Astrocyte (in vitro differentiated cells and primary cell): ENCODE results near the gene RDM1.

Source experiments
- CTCF ChIP-seq: IDR thresholded peaks from 2 replicates; pipeline ENCODE4 v1.5.1; 2011; ENCODE audit warnings: low read depth, mild to moderate bottlenecking, inconsistent platforms, low read length, moderate library complexity; ENCODE audit not compliant: insufficient read depth
- EZH2 ChIP-seq: IDR thresholded peaks from 2 replicates; pipeline ENCODE4 v1.6.1; 2012; ENCODE audit warnings: mild to moderate bottlenecking, low read length, inconsistent platforms; ENCODE audit not compliant: insufficient read depth

- TF ChIP-seq EZH2 (no peak), CTCF (no peak)
These were observed 41.3 kb downstream of the RDM1 start for GRCh38 chr17:35889241-35889640.
